GM19324 (cell line): Measurements from ENCODE around the gene RBFOX1.

ENCODE experiments used
- ATAC-seq: cut with Tn5 transposase; IDR thresholded peaks from one replicate; pipeline ENCODE4 v1.9.1; 2021; ENCODE audit warnings: mild to moderate bottlenecking, moderate library complexity; ENCODE audit not compliant: unreplicated experiment, low FRiP score

Gene RBFOX1

GRCh38 chr16:7640334-7640733 lies 307.7 kb downstream of the RBFOX1 start:
- ATAC-seq = no peak

DNA sequence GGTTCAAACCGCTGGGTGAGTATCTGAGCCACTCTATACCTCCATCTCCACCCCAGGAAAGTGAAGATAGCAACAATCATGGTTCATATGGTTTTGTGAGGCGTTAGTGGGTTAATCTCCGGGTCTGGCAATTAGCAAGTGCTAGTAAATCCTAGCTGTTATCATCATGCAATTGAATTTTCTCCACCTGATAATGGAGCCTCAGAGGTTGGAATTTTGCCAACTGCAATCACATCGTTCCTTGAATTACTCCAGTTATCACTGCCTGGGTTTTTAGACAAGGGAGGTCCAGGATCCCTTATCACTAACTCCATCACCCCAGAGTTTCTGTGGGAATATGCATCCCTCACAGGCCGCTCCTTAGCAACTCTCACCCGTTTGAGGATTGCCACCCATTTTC lies 311.5 kb downstream of the RBFOX1 start:
- ATAC-seq = no peak

DNA sequence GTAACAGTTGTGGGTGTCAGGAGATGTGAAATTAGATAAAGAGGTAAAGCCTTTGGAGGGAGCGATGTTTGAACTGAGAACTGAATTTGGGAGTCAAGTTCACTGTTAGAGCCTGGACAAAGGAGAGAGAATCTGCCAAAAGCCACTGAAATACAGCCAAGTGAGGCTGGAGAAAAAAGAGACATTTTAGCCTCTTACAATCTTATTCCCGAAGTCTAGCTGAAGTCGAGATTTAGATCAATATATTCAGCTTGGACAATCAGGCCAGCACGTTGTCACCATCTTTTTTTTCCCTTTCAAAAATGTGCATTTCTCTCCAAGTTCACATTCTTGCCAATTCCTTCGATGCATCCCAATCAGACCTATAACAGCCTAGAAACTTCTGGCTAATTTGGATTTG lies 312.2 kb downstream of the RBFOX1 start:
- no peak for ATAC-seq

GRCh38 chr16:7646821-7647500 lies 314.3 kb downstream of the RBFOX1 start:
- ATAC-seq = no peak

DNA sequence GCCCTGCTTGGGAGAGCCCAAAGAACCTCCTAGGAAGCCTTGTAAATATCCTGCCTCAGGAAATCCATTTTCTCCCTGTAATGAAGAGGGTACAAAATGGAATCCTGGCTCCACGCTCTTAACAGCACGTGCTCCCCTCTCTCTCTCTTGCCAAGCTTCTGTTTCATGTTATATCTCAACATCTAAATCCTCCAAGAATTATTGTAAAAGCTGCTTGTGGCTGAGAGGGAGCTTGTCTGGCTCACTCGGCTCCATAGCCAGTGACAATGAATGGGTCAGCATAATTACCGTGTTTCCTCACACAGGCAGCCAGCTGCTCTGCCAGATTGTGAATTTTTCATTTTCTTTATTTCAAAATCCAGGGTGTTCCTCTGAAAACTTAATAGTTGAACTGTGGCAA lies 317.8 kb downstream of the RBFOX1 start:
- no peak for ATAC-seq

DNA sequence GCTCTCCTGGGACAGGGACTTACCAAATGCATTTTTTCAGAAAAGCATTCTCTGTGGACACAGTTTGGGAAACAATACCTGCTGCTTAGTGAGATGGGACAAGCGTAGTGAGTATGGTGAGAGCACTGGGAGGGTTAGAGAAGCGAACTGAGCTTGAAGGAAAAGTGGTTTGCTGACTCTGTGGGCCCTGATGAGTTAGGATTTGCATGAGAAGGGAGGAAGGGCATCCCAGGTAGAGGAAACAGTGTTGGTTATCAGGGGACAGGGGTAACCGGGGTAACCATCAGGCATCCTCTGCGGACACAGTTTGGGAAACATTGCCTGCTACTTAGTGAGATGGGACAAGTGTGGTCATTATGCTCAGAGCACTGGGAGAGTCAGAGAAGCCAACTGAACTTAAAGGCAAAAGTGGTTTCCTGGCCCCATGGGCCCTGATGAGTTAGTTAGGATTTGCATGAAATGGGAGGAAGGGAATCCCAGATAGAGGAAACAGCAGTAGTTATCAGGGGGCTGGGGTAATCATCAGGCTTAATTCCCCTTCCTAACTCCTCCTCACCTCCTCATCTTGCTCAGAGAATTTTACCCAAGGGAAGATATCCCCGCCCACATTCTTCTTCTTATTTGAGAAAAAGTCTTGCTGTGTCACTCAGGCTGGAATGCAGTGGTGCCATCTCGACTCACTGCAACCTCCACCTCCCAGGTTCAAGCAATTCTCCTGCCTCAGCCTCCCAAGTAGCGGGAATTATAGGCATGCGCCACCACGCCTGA lies 319.3 kb downstream of the RBFOX1 start:
- no peak for ATAC-seq

DNA sequence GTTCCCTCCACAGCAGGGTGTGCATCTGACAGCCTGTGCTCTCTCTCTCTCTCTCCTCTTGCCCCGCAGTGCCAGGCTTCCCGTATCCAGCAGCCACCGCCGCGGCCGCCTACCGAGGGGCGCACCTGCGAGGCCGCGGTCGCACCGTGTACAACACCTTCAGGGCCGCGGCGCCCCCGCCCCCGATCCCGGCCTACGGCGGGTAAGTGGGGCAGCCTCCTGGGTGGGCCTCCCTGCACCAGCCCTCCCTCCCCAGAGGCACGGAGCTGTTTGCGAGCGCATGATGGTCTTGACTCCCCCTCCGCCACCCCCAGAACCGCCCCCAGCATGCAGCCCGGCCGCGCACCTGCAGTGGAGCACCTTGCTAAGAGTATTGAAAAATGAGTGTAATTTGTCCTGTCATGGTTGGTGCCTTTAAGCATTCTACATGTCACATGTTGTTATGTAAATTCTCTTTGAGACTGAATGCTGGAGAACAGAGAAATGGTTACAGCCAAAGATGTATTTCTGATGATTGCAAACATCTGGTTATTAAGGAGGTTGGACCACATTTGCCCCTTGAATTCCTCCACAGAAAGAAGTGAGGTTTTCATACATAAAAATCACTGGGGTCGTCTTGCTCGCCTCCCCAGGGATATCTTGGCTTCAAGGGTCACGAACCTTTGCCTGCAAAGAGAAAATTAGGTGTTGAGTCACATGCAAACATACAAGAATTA lies 321.3 kb downstream of the RBFOX1 start:
- no peak for ATAC-seq

DNA sequence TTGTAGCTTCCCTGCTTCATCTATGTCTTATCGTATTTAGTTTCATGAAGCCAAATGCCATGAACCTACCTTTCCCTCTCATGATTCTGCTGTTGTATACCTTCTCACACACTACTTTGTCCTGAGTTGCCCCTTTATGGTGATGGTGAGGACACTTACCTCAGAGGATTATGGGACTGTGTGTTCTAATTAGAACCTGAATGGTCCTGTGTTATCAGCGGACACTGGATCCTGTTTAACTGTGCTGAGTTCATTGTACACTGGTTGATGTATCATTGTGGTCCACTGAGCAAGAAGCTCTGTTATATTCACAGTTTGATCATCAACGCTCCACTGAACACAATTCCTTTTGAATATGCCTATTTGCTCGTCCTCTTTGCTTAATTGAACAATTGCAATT lies 343.0 kb downstream of the RBFOX1 start:
- no peak for ATAC-seq

DNA sequence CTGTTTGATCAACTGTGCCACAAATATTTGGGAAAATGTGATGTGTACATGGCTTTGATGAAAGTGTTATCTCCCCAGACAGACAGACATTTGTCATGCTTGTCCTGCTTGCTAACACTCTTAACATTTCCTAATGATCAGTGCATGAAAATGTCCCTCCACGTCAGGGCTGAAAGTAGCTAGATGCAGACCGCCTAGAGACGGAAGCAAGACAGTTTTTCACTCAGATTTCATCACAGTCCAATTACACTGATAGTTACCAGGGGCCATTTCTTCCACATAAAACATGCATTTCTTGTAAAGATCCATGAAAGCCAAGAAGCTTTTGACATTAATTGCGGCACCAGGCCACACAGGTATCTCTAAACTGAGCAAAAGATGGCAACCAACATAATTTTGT lies 347.7 kb downstream of the RBFOX1 start:
- no peak for ATAC-seq

- no peak for ATAC-seq
These were observed 356.2 kb downstream of the RBFOX1 start for GRCh38 chr16:7688811-7689210.

DNA sequence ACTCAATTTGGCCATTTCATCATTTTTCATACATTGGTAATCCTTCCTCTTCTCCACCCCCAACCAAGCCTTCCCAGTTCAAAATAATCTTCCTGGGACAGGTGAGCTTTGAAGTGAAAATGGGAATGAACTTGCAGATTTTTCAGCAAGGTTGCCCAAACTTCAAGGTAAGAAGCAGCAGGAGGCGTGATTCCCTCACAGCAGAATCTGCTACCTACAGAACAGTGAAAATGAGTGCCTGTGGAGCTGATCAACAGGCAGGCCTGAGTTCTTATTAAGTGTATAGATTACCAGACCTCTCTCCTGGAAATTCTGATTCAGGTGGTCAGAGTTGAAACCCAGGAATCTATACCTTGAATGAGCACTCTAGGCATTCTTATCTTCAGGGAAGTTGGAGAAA lies 356.6 kb downstream of the RBFOX1 start:
- no peak for ATAC-seq

DNA sequence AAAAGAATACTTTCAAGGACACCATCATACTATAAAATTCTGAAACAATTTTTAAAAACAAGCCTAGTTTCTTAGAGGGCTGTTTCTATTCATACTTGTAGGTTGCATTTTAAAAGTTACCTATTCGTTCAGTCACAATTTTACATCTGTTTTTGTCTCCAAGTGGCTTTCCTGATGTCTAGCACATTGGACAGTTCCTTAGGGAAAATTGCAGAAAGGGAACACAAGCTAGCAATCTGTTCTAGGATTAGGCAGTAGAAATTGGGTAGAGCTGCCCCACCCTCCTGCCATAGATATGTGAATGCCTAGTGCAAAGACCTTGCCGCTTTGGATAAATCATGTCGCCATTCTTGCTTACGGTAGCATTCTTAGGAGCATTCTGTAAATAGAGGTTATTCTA lies 358.9 kb downstream of the RBFOX1 start:
- no peak for ATAC-seq

- ATAC-seq = no peak
These were observed 371.0 kb downstream of the RBFOX1 start for GRCh38 chr16:7703672-7704071.

DNA sequence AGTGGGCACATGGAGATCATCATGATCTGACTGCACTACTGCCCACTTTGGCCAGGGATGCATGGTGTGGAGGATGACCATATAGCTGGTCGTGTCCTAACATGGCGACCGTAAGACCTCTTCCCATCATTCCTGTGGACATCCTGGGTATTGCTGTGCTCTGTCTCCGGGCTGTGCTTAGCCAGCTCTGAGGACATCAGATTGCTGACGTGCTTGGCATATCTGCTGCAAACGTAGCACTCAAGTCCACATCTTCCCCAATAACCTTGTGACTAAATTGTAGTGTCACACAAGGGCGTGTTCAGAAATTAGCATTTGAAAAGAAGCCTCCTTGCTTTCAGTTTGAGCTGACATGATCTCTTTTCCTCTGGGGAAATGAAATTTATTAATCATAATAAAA lies 373.2 kb downstream of the RBFOX1 start:
- no peak for ATAC-seq

GRCh38 chr16:7709186-7709585 lies 376.5 kb downstream of the RBFOX1 start:
- no peak for ATAC-seq

GRCh38 chr16:7713244-7713643 lies 380.6 kb downstream of the RBFOX1 start:
- ATAC-seq = no peak

DNA sequence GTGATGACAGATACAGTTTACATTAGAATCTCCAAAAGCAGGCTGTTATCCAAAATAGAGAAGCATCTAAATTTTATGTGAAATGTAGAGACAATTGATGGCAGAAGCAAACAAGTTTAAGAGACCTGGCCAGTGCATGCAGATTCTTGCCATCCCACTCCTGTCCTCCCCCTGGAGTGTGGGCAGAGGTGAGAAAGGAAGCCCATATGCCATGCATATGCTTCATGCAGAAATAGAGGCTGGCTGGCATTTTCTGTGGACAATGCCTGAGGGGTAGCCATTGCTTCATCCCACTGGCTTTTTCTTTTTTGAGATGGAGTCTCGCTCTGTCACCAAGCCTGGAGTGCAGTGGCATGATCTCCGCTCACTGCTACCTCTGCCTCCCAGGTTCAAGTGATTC lies 382.1 kb downstream of the RBFOX1 start:
- no peak for ATAC-seq

- no peak for ATAC-seq
These were observed 384.3 kb downstream of the RBFOX1 start for GRCh38 chr16:7716660-7717550.

GRCh38 chr16:7722761-7723160 lies 390.1 kb downstream of the RBFOX1 start:
- ATAC-seq = no peak

GRCh38 chr16:7731141-7731540 lies 398.5 kb downstream of the RBFOX1 start:
- no peak for ATAC-seq
